Adipocyte (in vitro differentiated cells): Measurements from ENCODE around the gene TOP3A.

Experiments used
- DNase-seq: peaks from one replicate; pipeline ENCODE4 v3.0.0-alpha.2; 2015; ENCODE audit warnings: low read depth
- H3K27me3 ChIP-seq: replicated peaks from 2 replicates; pipeline ENCODE4 v1.7.0; 2013; ENCODE audit warnings: mild to moderate bottlenecking, low read length, moderate library complexity; ENCODE audit not compliant: control insufficient read depth, insufficient read depth
- H3K36me3 ChIP-seq: 2 replicates; pipeline ENCODE4 v1.7.0; 2013; ENCODE audit warnings: low read length, mild to moderate bottlenecking, moderate library complexity; ENCODE audit not compliant: control insufficient read depth, insufficient read depth, severe bottlenecking
- H3K4me1 ChIP-seq: 2 replicates; pipeline ENCODE4 v1.7.0; 2013; ENCODE audit warnings: mild to moderate bottlenecking, low read length, moderate library complexity; ENCODE audit not compliant: control insufficient read depth, insufficient read depth
- H3K4me3 ChIP-seq: 2 replicates; pipeline ENCODE4 v1.7.0; 2013; ENCODE audit warnings: mild to moderate bottlenecking, low read length, moderate library complexity
- H3K9ac ChIP-seq: 2 replicates; pipeline ENCODE4 v1.7.0; 2013; ENCODE audit warnings: mild to moderate bottlenecking, low read length, moderate library complexity
- H3K9me3 ChIP-seq: 2 replicates; pipeline ENCODE4 v1.7.0; 2013; ENCODE audit warnings: mild to moderate bottlenecking, low read length, moderate library complexity; ENCODE audit not compliant: control insufficient read depth

TOP3A gene

GRCh38 chr17:18250259-18250658 is 64.5 kb downstream of the TOP3A start:
- DNase-seq, result no peak
- no peak overlapping the region for H3K4me3 ChIP-seq
- H3K9ac ChIP-seq, result no peak overlapping the region
- H3K4me1 ChIP-seq, result peaks cover 5% of the 10 kb centered on the region
- H3K27me3 ChIP-seq, result no peaks in the 10 kb centered on the region
- H3K36me3 ChIP-seq, result peaks cover 89% of the 10 kb centered on the region
- no peaks in the 10 kb centered on the region for H3K9me3 ChIP-seq

- Histone ChIP-seq H3K9ac (no peak overlapping the region), H3K27me3 (no peaks in the 10 kb centered on the region), H3K4me3 (no peak overlapping the region), H3K9me3 (no peaks in the 10 kb centered on the region), H3K4me1 (peaks cover 5% of the 10 kb centered on the region), H3K36me3 (peaks cover 81% of the 10 kb centered on the region)
- DNase-seq, result no peak
These were observed 66.0 kb downstream of the TOP3A start for GRCh38 chr17:18248811-18249210.

GRCh38 chr17:18248300-18248731 is 66.5 kb downstream of the TOP3A start:
- H3K27me3 ChIP-seq, result no peaks in the 10 kb centered on the region
- H3K9me3 ChIP-seq, result no peaks in the 10 kb centered on the region
- H3K4me3 ChIP-seq, result no peak overlapping the region
- peaks cover 81% of the 10 kb centered on the region for H3K36me3 ChIP-seq
- peaks cover 5% of the 10 kb centered on the region for H3K4me1 ChIP-seq
- peak; percentile 79 for DNase-seq
- H3K9ac ChIP-seq, result no peak overlapping the region

DNA sequence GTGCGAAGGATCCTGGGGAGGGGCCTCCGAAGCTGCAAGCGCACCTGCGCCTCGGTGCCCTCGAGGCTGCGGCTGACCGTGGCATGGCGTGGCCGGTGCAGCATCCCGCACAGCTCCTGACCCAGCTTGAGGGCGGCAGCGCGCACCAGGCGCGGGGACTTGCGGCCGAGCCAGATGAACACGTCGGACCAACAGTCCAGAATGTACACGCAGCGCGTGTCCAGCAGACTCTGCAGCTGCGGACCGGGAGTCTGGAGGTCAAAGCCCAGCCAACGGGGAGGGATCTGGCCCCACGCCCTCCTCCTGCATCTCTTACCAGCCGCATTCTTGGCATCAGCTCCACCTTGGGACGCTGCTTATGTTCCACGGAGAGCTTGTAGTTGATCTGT is 67.2 kb downstream of the TOP3A start:
- peaks cover 74% of the 10 kb centered on the region for H3K36me3 ChIP-seq
- H3K4me3 ChIP-seq, result no peak overlapping the region
- H3K27me3 ChIP-seq, result no peaks in the 10 kb centered on the region

GRCh38 chr17:18246880-18247612 is 67.7 kb downstream of the TOP3A start:
- Histone ChIP-seq H3K9ac (no peak overlapping the region), H3K4me3 (no peak overlapping the region), H3K27me3 (no peaks in the 10 kb centered on the region), H3K36me3 (peaks cover 70% of the 10 kb centered on the region), H3K4me1 (peaks cover 5% of the 10 kb centered on the region), H3K9me3 (no peaks in the 10 kb centered on the region)
- DNase-seq, result peak; percentile 45

More for the DNA sequence above, 67.2 kb downstream of the TOP3A start:
- Histone ChIP-seq H3K9ac (no peak overlapping the region), H3K9me3 (no peaks in the 10 kb centered on the region), H3K4me1 (peaks cover 5% of the 10 kb centered on the region)
- no peak for DNase-seq

DNA sequence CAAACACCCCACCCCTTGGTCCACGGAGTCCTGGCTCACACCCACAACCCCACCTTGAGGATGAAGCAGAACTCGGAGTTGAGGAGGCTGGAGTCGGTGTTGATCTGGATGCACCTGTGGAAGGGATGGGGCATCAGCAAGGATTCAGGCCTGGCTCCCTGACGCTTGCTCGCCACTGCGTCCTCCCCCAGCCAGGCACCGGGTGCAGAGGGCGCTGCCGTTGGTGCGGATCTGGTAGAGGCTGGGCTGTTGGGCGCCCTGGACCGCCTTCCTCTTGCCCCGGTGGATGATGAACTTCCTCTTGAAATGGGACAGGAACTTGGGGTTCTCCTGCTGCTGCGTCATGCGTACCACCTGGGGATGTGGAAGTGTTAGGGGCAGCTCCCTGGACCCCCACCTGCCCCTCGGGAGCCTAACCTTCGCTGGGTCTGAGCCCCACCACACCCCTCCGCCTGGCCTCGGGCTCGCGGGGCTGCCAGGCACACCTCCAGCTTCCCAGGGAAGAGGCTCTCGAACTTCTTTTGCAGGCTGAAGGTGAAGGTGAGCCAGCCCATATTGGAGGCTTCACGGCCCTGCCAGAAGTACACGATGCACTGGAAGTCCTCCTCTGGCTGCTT is 68.6 kb downstream of the TOP3A start:
- no peaks in the 10 kb centered on the region for H3K9me3 ChIP-seq
- peaks cover 5% of the 10 kb centered on the region for H3K4me1 ChIP-seq
- no peak overlapping the region for H3K4me3 ChIP-seq
- no peaks in the 10 kb centered on the region for H3K27me3 ChIP-seq
- DNase-seq, result no peak
- H3K36me3 ChIP-seq, result peaks cover 67% of the 10 kb centered on the region
- no peak overlapping the region for H3K9ac ChIP-seq

- no peak for DNase-seq
- peaks cover 57% of the 10 kb centered on the region for H3K36me3 ChIP-seq
- no peaks in the 10 kb centered on the region for H3K27me3 ChIP-seq
- H3K4me1 ChIP-seq, result peaks cover 5% of the 10 kb centered on the region
- H3K9me3 ChIP-seq, result no peaks in the 10 kb centered on the region
- H3K9ac ChIP-seq, result no peak overlapping the region
- H3K4me3 ChIP-seq, result no peak overlapping the region
These were observed 69.6 kb downstream of the TOP3A start for GRCh38 chr17:18245038-18245776.

DNA sequence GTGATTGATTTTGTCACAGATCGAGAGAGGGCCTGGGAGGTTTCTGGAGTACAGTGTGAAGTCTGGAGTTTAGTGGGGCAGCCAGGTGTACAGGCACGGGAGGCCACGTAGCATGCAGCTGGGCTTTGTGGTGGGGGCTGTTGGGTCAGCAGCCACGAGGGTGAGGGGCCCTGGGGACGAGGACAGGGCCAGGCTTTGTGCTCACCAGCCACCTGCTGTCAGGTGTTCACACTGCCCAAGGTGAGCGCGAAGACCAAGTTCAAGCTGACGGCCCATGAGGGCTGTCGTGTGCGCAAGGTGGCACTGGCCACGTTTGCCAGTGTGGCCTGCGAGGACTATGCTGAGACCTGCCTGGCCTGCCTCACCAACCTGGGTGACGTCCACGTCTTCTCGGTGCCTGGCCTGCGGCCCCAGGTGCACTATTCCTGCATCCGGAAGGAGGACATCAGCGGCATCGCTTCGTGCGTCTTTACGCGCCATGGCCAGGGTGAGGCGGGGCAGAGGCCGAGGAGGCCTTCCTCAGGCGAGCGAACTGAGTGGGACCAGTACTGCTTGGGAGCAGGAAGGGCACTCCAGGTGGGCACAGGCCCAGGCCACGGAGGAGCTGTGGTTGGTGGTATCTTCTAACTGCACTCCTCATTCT is 73.4 kb downstream of the TOP3A start:
- no peaks in the 10 kb centered on the region for H3K27me3 ChIP-seq
- no peak overlapping the region for H3K4me3 ChIP-seq
- H3K4me1 ChIP-seq, result no peaks in the 10 kb centered on the region
- H3K9ac ChIP-seq, result no peak overlapping the region
- DNase-seq, result no peak
- H3K9me3 ChIP-seq, result no peaks in the 10 kb centered on the region
- peaks cover 46% of the 10 kb centered on the region for H3K36me3 ChIP-seq

- DNase-seq, result no peak
- no peaks in the 10 kb centered on the region for H3K27me3 ChIP-seq
- no peak overlapping the region for H3K9ac ChIP-seq
- peaks cover 45% of the 10 kb centered on the region for H3K36me3 ChIP-seq
- H3K4me1 ChIP-seq, result no peaks in the 10 kb centered on the region
- H3K4me3 ChIP-seq, result no peak overlapping the region
- H3K9me3 ChIP-seq, result no peaks in the 10 kb centered on the region
These were observed 74.3 kb downstream of the TOP3A start for GRCh38 chr17:18240449-18240848.

- DNase-seq, result no peak
- H3K4me3 ChIP-seq, result no peak overlapping the region
- peaks cover 50% of the 10 kb centered on the region for H3K36me3 ChIP-seq
- no peaks in the 10 kb centered on the region for H3K9me3 ChIP-seq
- H3K9ac ChIP-seq, result no peak overlapping the region
- no peaks in the 10 kb centered on the region for H3K4me1 ChIP-seq
- H3K27me3 ChIP-seq, result no peaks in the 10 kb centered on the region
These were observed 76.5 kb downstream of the TOP3A start for GRCh38 chr17:18238299-18238698.

DNA sequence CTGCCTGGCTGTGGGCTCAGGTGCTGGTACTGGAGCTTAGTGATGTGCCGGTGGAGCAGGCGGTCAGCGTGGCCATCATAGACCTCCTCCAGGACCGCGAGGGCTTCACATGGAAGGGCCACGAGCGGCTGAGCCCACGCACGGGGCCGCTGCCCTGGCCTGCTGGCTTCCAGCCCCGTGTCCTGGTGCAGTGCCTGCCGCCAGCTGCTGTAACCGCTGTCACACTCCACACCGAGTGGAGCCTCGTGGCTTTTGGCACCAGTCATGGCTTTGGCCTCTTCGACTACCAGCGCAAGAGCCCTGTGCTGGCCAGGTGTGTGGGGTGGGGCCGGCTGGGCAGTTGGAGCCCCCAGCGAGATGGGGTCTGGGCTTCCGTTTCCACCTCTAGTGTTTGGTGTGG is 77.3 kb downstream of the TOP3A start:
- Histone ChIP-seq H3K9ac (no peak overlapping the region), H3K36me3 (peaks cover 52% of the 10 kb centered on the region), H3K4me3 (no peak overlapping the region), H3K4me1 (no peaks in the 10 kb centered on the region), H3K27me3 (no peaks in the 10 kb centered on the region), H3K9me3 (no peaks in the 10 kb centered on the region)
- no peak for DNase-seq
